Epithelial cell of esophagus (primary cell): Measurements from ENCODE around the gene PARD6G.

ENCODE experiments used
- DNase-seq: peaks from one replicate; pipeline ENCODE4 v3.0.0; 2010; ENCODE audit warnings: low read depth
- H3K4me3 ChIP-seq: 2 replicates; pipeline ENCODE4 v1.5.1; 2011; ENCODE audit warnings: mild to moderate bottlenecking, low read length, control low read depth
- TF ChIP-seq, protein P1 (sequence below): IDR thresholded peaks from 2 replicates; pipeline ENCODE4 v1.5.1; 2011; ENCODE audit warnings: low read depth, mild to moderate bottlenecking, low read length, control low read depth, inconsistent platforms; ENCODE audit not compliant: insufficient read depth; ENCODE audit errors: missing control alignments

PARD6G gene

DNA sequence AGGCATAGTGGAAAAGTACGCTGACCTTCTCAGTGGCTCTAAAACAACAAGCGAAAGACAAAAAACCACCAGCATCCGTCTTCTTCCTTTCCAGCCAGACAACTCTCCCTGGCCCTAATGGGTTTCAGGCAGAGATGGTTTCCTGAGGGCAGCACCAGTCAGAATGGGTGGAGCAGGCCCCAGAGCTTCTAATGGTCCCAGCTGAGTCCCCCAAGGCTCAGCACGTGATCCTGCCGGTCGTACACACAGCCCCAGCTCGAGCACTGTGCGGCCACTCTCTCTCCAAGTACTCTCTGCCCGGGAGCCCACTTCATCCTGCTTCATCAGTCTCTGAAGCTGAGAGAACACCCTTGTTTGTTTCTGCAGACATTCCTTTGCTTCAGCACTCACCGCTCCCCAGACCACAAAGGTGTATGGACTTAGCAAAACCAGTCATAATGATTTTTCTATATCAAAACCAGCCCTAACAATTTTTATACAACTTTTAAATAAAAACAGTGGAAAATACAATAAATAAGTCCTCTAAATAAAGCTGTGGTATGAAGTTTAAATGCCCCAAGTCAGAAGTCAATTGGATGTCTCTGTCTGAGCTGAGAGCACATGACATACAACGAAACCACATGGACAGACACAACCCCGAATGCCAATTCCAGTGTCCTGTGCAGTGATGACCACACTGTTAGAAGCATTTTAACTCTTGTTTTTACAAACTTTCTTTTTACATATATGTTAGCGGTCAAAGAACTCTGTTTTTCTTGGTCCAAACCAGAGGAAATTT, 63.9 kb downstream of the PARD6G start:
- H3K4me3 ChIP-seq: no peak overlapping the region
- TF ChIP-seq, protein P1, sequence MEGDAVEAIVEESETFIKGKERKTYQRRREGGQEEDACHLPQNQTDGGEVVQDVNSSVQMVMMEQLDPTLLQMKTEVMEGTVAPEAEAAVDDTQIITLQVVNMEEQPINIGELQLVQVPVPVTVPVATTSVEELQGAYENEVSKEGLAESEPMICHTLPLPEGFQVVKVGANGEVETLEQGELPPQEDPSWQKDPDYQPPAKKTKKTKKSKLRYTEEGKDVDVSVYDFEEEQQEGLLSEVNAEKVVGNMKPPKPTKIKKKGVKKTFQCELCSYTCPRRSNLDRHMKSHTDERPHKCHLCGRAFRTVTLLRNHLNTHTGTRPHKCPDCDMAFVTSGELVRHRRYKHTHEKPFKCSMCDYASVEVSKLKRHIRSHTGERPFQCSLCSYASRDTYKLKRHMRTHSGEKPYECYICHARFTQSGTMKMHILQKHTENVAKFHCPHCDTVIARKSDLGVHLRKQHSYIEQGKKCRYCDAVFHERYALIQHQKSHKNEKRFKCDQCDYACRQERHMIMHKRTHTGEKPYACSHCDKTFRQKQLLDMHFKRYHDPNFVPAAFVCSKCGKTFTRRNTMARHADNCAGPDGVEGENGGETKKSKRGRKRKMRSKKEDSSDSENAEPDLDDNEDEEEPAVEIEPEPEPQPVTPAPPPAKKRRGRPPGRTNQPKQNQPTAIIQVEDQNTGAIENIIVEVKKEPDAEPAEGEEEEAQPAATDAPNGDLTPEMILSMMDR: no peak
- DNase-seq: no peak

DNA sequence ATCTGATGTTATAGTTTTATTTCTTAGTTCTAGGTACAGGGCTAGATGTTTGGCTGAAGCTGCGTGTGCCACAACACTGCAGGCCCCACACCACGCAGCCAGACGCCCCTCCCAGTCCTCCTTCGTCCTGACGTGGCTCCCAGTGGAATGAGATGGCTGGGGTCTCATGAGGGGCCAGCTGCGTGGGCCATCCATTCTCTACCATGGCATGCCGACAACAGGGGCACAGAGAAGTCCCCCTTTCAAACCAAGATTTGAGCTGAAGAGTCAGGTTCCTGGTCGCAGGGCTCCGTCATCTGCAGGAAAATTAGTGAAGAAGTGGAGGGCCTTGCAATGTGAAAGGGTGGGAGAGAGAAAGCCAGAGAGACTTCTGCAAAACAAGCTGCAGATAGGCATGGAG, 64.5 kb downstream of the PARD6G start:
- H3K4me3 ChIP-seq: no peak overlapping the region
- no peak for DNase-seq
- TF ChIP-seq, protein P1: no peak

DNA sequence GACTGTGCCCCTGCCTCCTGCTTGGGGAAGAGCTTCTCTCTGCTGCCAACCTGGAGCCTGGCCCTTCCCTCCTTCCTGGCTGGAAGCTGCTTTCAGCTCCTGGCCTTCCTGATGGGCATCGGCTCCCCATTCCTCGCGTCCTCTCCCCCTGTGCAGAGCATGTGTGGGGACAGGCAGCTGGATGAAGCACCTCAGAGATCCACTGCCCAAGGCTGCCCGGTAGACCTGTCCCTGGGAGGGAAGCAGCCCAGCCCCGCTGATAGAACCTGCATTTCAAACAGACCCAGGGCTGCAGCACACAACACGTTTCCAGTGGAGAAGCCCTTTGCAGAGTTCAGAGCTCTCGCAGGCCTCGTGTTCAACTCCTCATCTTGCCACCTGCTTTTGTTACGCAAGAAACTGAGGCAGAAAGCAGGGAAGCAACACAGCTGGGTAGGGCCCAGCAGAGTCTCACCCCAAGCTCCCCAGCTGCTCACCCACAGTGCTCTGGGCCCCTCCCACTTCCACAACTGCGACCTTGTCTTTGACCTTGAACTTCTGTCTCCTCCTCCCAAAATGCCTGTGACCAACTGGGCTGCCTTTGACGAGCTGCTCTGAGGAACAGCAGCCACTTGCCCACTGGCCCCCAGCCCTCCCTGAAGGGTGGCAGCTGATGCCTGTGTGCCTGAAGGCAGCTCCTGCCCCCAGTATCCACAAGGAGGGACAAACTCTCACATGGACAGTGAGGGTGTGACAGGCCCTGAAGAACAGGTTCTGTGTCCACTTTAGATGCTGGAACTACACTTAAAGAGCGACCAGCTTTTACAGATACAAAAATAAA, 65.5 kb downstream of the PARD6G start:
- DNase-seq: no peak
- H3K4me3 ChIP-seq: no peak overlapping the region
- TF ChIP-seq, protein P1: no peak

DNA sequence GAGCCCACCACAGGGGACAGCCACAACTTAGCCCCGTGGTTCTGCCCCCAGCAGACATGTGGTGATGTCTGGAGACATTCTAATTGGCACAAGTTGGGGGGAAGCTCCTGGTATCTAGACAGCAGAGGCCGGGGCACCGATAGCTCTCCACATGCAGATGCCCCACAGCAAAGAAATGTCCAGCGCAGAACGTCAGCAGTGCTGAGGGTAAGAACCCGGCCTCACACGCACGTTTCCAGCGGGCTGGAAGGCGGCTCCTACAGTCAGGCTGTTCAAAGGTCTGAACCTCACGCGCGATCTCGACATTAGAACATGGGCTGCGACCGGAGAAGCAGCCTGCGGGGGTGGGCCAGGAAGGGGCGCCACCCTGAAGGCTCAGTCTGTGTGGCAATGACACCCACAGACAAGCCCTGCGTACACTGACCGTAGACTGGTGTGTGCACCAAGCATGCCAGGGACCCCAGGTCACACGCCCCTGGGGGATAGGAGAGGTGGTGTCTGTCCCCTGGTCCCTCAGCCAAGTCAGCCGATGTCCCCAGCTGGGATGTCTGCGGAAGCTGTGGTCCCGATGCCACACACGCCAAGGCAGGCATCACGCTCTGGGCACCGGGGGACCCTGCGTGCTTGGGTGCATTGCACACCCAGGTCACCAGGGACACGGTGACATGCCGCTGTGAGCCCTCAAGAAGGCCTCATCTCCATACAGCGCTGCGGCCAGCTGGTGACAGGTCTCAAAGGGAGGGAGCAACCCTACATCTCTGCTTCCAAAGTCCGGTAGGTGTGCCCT, 66.3 kb downstream of the PARD6G start:
- no peak for DNase-seq
- H3K4me3 ChIP-seq: no peak overlapping the region
- TF ChIP-seq, protein P1: no peak

DNA sequence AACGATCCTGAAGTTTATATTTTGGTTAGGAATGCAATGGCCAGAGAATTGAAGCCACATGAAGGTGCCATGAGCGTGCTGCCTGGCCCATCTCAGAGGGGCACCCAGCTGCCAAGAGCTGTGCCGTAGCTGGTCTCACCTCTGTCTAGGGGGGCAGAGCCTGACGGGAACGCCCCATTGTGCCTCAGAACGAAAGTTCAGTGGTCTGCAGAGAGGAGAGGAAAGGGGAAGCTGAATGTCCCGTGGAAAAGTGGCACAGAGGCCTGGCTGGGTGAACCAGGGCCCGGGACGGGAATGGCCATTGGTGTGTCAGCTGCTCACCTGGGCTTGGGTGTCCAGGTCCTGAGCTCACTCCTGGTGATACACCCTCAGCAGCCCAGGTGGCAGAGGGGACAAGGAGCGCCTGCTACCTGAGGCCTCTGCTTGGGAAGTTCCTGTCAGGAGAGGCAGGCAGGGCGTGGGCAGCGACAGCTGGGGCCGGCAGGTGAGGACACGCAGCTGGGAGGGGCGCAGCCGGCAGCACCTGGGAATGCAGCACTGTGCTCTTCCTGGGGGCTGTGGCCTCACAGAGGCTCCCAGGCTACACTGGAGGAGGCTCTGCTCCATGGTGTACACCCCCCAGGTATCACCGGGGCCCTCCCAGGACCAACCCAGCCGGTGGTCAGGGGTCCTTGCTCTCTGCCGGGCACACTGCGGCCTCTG, 67.3 kb downstream of the PARD6G start:
- peak; percentile 93 for DNase-seq
- no peak overlapping the region for H3K4me3 ChIP-seq

More for the DNA sequence above, 67.3 kb downstream of the PARD6G start:
- TF ChIP-seq, protein P1: peak; percentile 45
